ACC112 (cell line): ENCODE results near the gene TIMM22.

Source experiments
- H2AFZ ChIP-seq: fragments of 200-600 bp; sonication (generic); one replicate; pipeline ENCODE4 v1.6.0; 2017; ENCODE audit warnings: antibody characterized with exemption, low read length; ENCODE audit not compliant: unreplicated experiment
- H3K27ac ChIP-seq: fragments of 200-600 bp; sonication (generic); 2 replicates; pipeline ENCODE4 v1.5.1; 2014; ENCODE audit warnings: low read depth, mild to moderate bottlenecking, antibody characterized with exemption, low read length, moderate library complexity
- H3K27me3 ChIP-seq: fragments of 200-600 bp; sonication (generic); 2 replicates; pipeline ENCODE4 v1.6.1; 2014; ENCODE audit warnings: mild to moderate bottlenecking, antibody characterized with exemption, low read length, moderate library complexity, mixed read lengths; ENCODE audit not compliant: insufficient read depth
- H3K36me3 ChIP-seq: fragments of 200-600 bp; sonication (generic); 2 replicates; pipeline ENCODE4 v1.6.1; 2016; ENCODE audit warnings: mild to moderate bottlenecking, antibody characterized with exemption, low read length, moderate library complexity, mixed read lengths; ENCODE audit not compliant: insufficient read depth
- H3K4me1 ChIP-seq: fragments of 200-600 bp; sonication (generic); one replicate; pipeline ENCODE4 v1.6.1; 2016; ENCODE audit warnings: low read length, mixed read lengths; ENCODE audit not compliant: insufficient read depth, unreplicated experiment, control insufficient read depth
- H3K4me3 ChIP-seq: fragments of 200-600 bp; sonication (generic); 2 replicates; pipeline ENCODE4 v1.5.1; 2014; ENCODE audit warnings: mild to moderate bottlenecking, low read depth, low read length
- H3K79me2 ChIP-seq: fragments of 200-600 bp; sonication (generic); one replicate; pipeline ENCODE4 v1.6.0; 2016; ENCODE audit warnings: low read length; ENCODE audit not compliant: control insufficient read depth, unreplicated experiment, insufficient read depth

The TIMM22 gene

GRCh38 chr17:1010086-1010450 is 13.1 kb downstream of the TIMM22 start:
- H3K4me1 ChIP-seq, result peaks cover 3% of the 10 kb centered on the region
- H3K79me2 ChIP-seq, result no peaks in the 10 kb centered on the region
- H2AFZ ChIP-seq, result no peak overlapping the region
- no peak overlapping the region for H3K4me3 ChIP-seq
- peaks cover 5% of the 10 kb centered on the region; the same call in 1 of the 2 replicates for H3K36me3 ChIP-seq
- no peak overlapping the region for H3K27ac ChIP-seq
- H3K27me3 ChIP-seq, result no peaks in the 10 kb centered on the region

- no peak overlapping the region for H3K4me3 ChIP-seq
- H2AFZ ChIP-seq, result no peak overlapping the region
- no peak overlapping the region for H3K27ac ChIP-seq
- no peaks in the 10 kb centered on the region for H3K79me2 ChIP-seq
- H3K36me3 ChIP-seq, result peaks cover 5% of the 10 kb centered on the region; the same call in 1 of the 2 replicates
- H3K27me3 ChIP-seq, result no peaks in the 10 kb centered on the region
- peaks cover 3% of the 10 kb centered on the region for H3K4me1 ChIP-seq
Measured at GRCh38 chr17:1010586-1010985, 13.7 kb downstream of the TIMM22 start.

GRCh38 chr17:1011138-1011537 is 14.2 kb downstream of the TIMM22 start:
- H3K79me2 ChIP-seq, result no peaks in the 10 kb centered on the region
- no peak overlapping the region for H3K27ac ChIP-seq
- H2AFZ ChIP-seq, result no peak overlapping the region
- no peak overlapping the region for H3K4me3 ChIP-seq
- H3K36me3 ChIP-seq, result peaks cover 5% of the 10 kb centered on the region; the same call in 1 of the 2 replicates
- H3K27me3 ChIP-seq, result no peaks in the 10 kb centered on the region
- no peaks in the 10 kb centered on the region for H3K4me1 ChIP-seq

GRCh38 chr17:1011760-1012735 is 15.1 kb downstream of the TIMM22 start:
- no peaks in the 10 kb centered on the region for H3K4me1 ChIP-seq
- no peak overlapping the region for H3K27ac ChIP-seq
- H3K79me2 ChIP-seq, result no peaks in the 10 kb centered on the region

GRCh38 chr17:1012823-1013728 is 16.1 kb downstream of the TIMM22 start:
- H3K4me1 ChIP-seq, result no peaks in the 10 kb centered on the region
- H2AFZ ChIP-seq, result no peak overlapping the region
- H3K27ac ChIP-seq, result no peak overlapping the region
- H3K27me3 ChIP-seq, result no peaks in the 10 kb centered on the region
- H3K4me3 ChIP-seq, result no peak overlapping the region
- H3K79me2 ChIP-seq, result no peaks in the 10 kb centered on the region
- H3K36me3 ChIP-seq, result peaks cover 3% of the 10 kb centered on the region; the same call in 1 of the 2 replicates

More at GRCh38 chr17:1011760-1012735, 15.1 kb downstream of the TIMM22 start:
- Histone ChIP-seq H2AFZ (no peak overlapping the region), H3K27me3 (no peaks in the 10 kb centered on the region), H3K4me3 (no peak overlapping the region), H3K36me3 (peaks cover 5% of the 10 kb centered on the region; the same call in 1 of the 2 replicates)

- Histone ChIP-seq H3K27ac (no peak overlapping the region), H3K4me1 (no peaks in the 10 kb centered on the region), H3K36me3 (peaks cover 3% of the 10 kb centered on the region; the same call in 1 of the 2 replicates), H3K4me3 (no peak overlapping the region), H3K79me2 (no peaks in the 10 kb centered on the region), H2AFZ (no peak overlapping the region), H3K27me3 (no peaks in the 10 kb centered on the region)
Measured at GRCh38 chr17:1013729-1014090, 16.8 kb downstream of the TIMM22 start.

DNA sequence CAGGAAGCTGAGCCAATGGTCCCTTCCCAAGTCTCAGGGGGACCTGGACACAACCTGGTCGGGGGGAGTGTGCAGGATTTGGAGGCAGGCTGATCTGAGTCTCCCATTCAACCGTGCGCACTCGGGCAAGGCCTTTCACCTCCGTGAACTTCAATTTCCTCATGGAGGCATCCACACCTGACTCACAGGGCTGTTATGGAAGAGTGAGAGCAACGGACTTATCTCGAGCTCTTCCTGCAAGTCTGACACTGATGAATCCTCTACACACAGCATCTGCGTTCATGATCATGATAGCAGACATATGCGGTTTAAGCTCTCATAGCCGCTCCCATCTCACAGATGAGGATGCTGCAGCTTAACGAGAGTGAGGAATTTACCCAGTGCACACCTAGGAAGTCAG is 21.6 kb downstream of the TIMM22 start:
- Histone ChIP-seq H3K36me3 (no peaks in the 10 kb centered on the region), H2AFZ (no peak overlapping the region), H3K79me2 (no peaks in the 10 kb centered on the region), H3K27me3 (no peaks in the 10 kb centered on the region), H3K4me3 (no peak overlapping the region), H3K27ac (no peak overlapping the region), H3K4me1 (no peaks in the 10 kb centered on the region)

DNA sequence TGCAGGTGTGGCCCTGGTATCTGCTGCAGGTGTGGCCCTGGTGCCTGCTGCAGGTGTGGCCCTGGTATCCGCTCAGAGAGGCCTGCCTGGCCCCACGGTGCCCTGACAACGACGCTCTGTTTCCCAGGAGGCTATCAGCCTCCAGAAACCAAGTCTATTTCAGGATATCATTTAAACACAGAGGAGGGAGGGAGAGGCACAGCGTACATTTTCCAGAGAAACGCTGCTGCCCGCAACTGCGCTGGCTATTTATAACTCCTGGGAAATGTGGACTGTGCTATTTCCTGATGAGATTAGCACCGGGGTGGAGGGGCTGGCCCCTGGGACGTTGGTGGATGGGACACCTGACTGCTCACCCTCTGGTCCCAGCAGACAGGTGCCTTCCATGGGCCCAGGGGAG is 22.5 kb downstream of the TIMM22 start:
- Histone ChIP-seq H3K4me3 (no peak overlapping the region), H3K27ac (no peak overlapping the region), H3K27me3 (no peaks in the 10 kb centered on the region), H3K79me2 (no peaks in the 10 kb centered on the region), H3K36me3 (no peaks in the 10 kb centered on the region), H2AFZ (no peak overlapping the region), H3K4me1 (no peaks in the 10 kb centered on the region)

DNA sequence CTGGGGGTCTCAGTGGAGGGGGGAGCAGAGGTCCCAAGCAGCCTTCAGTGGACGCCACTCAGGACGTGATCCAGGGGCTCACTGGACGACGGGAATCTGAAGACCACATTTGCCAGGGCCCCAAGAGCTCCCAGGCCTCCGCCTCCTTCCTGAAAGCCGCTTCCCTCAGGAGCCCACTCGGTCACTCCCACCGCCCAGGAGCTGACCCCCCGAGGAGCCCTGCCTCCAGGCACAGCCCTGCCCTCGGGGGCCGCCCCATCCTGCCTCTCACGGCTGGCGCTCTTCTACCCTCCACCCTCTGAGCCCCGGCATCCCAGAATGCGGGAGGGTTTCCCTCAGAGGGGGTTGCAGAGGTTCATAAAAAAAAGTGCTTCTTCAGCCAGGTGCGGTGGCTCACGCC is 24.2 kb downstream of the TIMM22 start:
- no peaks in the 10 kb centered on the region for H3K36me3 ChIP-seq
- H3K4me1 ChIP-seq, result no peaks in the 10 kb centered on the region
- no peak overlapping the region for H3K4me3 ChIP-seq

DNA sequence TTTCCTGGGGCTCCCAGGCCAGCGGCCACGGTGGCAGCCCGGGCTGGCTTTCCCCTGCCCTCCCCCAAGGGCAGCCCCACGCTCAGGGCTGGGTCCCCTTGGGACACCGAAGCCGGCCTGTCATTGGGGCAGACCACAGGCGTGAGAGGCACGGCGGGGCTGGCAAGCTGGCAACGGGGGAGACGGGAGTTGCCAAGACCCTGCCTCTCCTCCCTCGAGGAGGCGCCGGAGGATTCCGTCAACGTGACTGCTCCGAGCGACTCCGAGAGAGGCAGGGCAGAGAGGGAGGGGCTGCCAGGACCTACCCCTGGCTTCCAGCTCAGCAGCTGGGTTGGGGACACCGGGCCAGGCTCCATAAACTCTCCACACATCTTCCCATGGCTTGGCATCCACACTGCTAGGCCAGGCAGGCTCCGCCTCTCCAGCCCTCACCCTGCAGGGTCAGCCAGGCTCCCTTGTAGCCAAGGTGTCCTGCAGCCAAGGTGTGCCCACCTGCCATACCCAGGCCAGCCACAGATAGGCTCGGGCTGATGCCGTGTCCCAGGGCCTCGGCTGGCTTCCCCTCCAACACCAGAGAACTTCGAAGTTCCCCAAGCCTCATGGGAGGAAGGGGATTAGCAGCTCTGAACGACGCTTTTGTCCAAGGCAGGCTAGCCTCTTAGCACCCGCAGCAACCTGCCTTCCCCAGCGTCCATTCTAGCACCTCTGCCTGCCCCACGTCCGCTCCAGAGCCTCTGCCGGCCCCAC is 25.5 kb downstream of the TIMM22 start:
- Histone ChIP-seq H2AFZ (no peak overlapping the region), H3K27ac (no peak overlapping the region), H3K4me3 (no peak overlapping the region), H3K4me1 (no peaks in the 10 kb centered on the region), H3K79me2 (no peaks in the 10 kb centered on the region), H3K36me3 (no peaks in the 10 kb centered on the region), H3K27me3 (no peaks in the 10 kb centered on the region)

More for the DNA sequence above, 24.2 kb downstream of the TIMM22 start:
- Histone ChIP-seq H2AFZ (no peak overlapping the region), H3K79me2 (no peaks in the 10 kb centered on the region), H3K27me3 (no peaks in the 10 kb centered on the region), H3K27ac (no peak overlapping the region)
